HuH-7.5 (cell line): ENCODE data around the gene MEGF11.

ENCODE experiments used
- DNase-seq: peaks from one replicate; pipeline ENCODE4 v3.0.0; 2011; ENCODE audit warnings: low spot score

MEGF11 gene

DNA sequence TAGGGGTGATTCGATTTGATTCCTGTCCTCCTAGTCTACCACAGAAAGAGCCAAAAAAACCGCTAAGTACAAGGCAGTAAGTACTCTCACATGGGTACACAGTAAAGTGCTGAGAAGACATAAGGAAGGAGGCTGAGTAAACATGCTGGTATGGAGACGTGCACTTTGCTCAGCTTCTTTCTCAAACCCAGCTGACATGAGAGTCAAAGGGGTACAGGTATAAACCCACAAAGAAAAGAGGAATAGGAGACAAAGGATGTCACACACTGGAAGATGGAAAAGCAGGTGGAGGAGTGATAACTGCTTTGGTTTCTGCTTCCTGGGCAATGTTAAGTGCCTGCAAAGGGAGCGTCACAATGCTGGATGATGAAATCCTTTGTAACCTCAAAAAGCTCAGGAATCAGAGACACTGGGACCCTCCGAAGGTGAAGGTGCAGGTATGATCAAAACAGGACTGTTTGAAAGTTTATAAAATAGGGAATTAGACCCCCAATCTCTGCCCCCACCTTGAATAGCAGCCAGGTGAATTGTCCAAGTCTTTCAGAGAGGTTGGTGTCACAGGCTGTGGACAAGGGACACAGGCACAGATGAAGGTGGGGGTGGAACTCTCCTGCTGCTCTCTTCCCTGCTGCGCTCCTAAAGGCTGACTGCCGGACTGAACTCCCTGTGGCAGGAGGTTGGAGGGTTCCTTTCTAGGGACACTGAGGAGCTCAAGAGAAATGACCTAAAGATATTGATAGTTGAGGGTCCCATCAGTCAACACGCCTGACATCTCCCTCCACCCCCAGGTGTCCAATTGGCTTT is 282.4 kb downstream of the MEGF11 start:
- no peak for DNase-seq

- DNase-seq, result no peak
Measured at GRCh38 chr15:65969865-65970816, 283.4 kb downstream of the MEGF11 start.

- no peak for DNase-seq
Measured at GRCh38 chr15:65968511-65968910, 285.0 kb downstream of the MEGF11 start.

DNA sequence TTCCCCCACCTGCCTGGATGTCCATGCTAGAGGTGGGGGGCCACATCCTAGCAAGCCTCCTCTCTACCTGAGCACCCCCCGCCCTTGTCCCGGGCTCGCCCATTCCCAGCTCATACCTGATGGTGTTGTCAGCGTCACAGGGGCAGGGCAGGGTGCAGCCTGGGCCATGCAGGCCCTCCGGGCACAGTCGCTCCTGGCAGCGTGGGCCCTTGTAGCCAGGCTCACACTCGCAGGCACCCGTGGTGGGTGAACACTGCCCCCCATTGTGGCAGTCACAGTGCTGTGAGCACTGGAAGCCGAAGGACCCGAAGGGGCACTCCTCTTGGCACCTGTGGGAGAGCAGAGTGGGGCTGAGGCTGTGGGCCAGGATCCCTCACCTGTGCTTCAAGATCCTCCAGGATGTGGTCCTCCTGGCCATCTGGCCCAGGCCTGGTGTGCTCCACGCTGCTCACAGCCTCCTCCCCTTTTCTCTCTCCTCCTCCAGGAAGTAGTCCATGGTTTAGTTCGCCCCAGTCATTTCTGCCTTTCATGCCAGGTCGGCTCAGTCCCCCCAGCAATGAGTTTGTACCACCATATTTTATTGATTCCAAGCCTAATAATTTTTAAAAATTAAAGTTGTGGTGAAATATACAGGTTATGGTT is 288.6 kb downstream of the MEGF11 start:
- DNase-seq, result no peak

GRCh38 chr15:65963911-65964482 is 289.6 kb downstream of the MEGF11 start:
- DNase-seq, result no peak

- no peak for DNase-seq
Measured at GRCh38 chr15:65963358-65963757, 290.2 kb downstream of the MEGF11 start.

- no peak for DNase-seq
Measured at GRCh38 chr15:65962187-65962586, 291.4 kb downstream of the MEGF11 start.

- no peak for DNase-seq
Measured at GRCh38 chr15:65960586-65960985, 293.0 kb downstream of the MEGF11 start.

- DNase-seq, result no peak
Measured at GRCh38 chr15:65958835-65959234, 294.7 kb downstream of the MEGF11 start.

DNA sequence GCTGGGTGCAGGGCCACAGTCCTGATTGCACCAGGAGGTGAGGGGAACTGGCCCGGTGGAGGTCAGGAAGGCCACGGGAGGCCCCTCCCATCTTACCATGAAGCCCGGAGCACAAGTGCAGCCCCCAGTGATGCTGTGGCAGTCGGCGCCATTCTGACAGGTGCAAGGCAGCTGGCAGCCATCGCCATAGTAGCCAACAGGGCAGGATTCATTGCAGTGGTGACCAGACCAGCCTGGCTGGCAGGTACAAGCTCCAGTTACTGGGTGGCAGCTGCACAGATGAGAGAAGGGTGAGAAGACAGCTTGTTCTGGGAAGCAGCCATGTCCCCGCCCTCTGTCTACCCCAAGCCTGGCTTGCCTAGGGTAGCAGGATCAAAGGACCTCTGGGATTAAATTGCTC is 296.1 kb downstream of the MEGF11 start:
- DNase-seq, result no peak

GRCh38 chr15:65956899-65957298 is 296.7 kb downstream of the MEGF11 start:
- DNase-seq, result no peak

GRCh38 chr15:65956307-65956706 is 297.2 kb downstream of the MEGF11 start:
- DNase-seq, result no peak

DNA sequence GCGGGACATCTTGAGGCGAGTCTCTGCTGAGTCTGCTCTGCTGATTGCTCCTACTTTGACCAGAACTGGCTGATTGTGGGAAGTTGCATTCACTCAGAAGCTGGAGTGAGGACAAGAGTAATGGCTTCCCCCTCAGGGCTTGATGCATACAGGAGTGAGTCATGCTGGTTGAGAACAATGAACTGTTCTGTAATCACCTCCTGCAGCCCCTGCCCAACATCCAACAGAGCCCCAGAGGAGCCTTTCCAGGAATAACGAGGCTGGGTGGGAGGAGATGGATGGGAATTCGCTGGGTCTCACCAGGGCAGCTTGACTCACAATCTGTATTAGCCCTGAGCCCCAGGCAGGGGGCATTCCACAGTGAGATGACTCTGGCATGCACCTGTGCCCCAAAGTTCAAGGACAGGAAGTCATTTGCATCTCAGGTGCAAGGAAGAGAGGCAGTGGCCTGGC is 299.2 kb downstream of the MEGF11 start:
- DNase-seq, result no peak

DNA sequence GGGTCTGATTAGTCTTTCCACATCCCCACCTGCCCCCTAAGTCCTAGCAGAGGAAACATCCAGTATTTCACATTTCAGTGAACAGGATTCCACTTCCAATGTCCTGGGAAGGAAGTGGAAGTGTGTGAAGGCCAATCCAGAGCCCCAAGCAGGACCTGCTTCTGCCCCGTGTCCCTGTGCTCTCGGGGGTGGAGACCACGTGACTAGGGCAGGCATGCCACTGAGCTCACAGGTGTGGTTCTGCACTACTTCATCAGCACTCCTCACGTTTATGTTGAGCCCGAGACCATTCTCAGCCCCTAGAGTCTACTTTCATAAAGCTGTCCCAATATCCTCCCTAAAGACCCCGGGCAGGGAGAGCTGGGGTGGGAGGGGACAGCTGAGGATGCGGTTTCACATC is 299.9 kb downstream of the MEGF11 start:
- no peak for DNase-seq

DNA sequence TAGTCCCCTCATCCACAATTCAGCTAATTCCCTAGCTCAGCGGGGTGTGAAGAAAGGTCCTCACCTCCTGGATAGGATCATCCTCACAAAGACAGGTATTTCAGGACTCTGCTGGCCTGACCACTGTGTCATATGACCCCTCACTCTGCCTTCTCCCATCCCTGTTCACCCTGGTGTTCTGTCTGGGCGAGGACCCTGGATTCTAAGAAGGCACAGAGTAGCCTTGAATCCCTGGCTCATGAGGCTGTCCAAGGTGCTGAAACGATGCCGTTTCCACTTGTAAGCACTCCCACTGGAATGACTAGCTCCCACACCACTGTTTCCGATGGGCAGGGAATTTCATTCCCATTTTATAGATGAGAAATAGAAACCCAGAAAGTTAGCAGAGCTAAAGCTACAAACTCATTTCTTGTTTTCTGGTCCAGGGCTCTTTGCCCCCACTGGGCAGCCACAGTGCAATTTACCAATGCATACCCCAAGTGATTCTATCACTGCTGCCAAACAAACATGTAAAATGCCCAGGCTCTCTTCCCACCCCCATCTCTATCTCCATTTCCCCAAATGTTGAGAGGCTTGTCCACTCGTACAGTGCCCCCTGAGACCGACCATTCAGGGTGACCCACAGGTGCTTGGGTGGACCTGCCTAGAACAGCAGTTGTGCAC is 301.0 kb downstream of the MEGF11 start:
- DNase-seq, result peak; percentile 59

GRCh38 chr15:65951007-65951406 is 302.5 kb downstream of the MEGF11 start:
- no peak for DNase-seq

DNA sequence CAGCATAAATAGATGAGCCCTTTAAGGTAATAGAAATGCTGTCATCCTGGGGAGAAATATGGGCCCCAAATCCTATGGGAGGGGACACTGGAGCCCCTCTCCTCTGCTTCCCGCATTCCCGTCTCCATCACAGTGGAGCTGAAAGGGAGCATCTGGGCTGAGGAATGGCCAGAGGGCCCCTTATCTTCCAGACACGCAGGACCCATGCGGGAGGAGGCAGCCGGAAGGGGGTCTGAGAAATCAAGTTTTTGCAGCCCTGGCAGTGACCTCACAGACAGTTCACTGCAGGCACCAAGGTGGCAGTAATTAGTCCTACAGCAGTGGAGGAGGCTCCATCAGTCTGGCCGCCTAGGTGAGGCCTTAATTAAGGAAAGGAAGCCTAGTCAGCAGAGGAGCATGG is 304.1 kb downstream of the MEGF11 start:
- DNase-seq, result no peak

DNA sequence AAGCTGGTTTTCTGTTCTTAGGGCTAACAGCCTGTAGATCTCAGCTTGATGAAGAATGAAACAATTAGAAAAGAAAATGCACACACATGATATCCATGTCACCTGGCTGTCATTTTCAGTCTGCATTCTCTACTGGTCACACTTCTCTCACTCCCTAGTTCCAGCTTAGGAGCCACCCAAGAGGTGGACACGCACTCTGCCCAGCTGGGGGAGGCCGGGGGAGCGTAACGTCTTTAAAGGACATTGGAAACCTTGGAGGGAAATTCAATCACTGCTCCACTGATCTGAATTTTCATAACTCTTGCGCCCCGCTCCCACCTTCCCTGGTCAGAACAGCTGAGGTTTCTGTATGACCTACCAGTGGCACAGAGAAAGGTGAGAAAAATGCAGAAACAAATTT is 304.5 kb downstream of the MEGF11 start:
- DNase-seq, result no peak

GRCh38 chr15:65948383-65948782 is 305.2 kb downstream of the MEGF11 start:
- DNase-seq, result peak; percentile 44

GRCh38 chr15:65947041-65947440 is 306.5 kb downstream of the MEGF11 start:
- DNase-seq, result no peak

- DNase-seq, result no peak
Measured at GRCh38 chr15:65945616-65946015, 307.9 kb downstream of the MEGF11 start.

- no peak for DNase-seq
Measured at GRCh38 chr15:65944404-65944803, 309.1 kb downstream of the MEGF11 start.
